HepG2 (cell line): ENCODE data around the gene SPAG4. TPM values are rescaled to one million over a fixed set of nuclear protein-coding genes. Genes with fewer than 3 reads are reported as not detected.

Experiments
- AGO1 ChIP-seq: fragments of 200-400 bp; formaldehyde crosslinking; IDR thresholded peaks from 2 replicates; pipeline ENCODE4 v1.6.1; 2017; ENCODE audit warnings: mild to moderate bottlenecking, low read depth, low read length, moderate library complexity; ENCODE audit not compliant: poor library complexity, severe bottlenecking
- CEBPZ ChIP-seq: IDR thresholded peaks from 2 replicates; pipeline ENCODE4 v1.6.1; 2012; ENCODE audit warnings: low read length, improper control_type of control experiment
- GZF1 ChIP-seq: sonication (generic); formaldehyde crosslinking; IDR thresholded peaks from 2 replicates; pipeline ENCODE4 v1.5.1; 2020; ENCODE audit warnings: mild to moderate bottlenecking, missing genetic modification reagents
- HNF4A ChIP-seq: sonication (generic); formaldehyde crosslinking; IDR thresholded peaks from 2 replicates; pipeline ENCODE4 v1.4.0; 2020; ENCODE audit warnings: missing genetic modification reagents
- MTF1 ChIP-seq: sonication (generic); formaldehyde crosslinking; IDR thresholded peaks from 2 replicates; pipeline ENCODE4 v1.5.0; 2020; ENCODE audit warnings: missing genetic modification reagents
- NCOA2 ChIP-seq: sonication (generic); formaldehyde crosslinking; IDR thresholded peaks from 2 replicates; pipeline ENCODE4 v1.8.0; 2022; ENCODE audit warnings: inconsistent platforms
- PHB2 ChIP-seq: fragments of 450-650 bp; IDR thresholded peaks from 2 replicates; pipeline ENCODE4 v1.6.1; 2018; ENCODE audit not compliant: partially characterized antibody
- REL ChIP-seq: sonication (generic); formaldehyde crosslinking; conservative IDR thresholded peaks from 2 replicates; pipeline ENCODE4 v1.8.0; 2022; ENCODE audit warnings: mild to moderate bottlenecking, missing genetic modification reagents, moderate library complexity
- SRSF4 ChIP-seq: fragments of 200-400 bp; formaldehyde crosslinking; IDR thresholded peaks from one replicate; pipeline ENCODE4 v1.6.1; 2018; ENCODE audit warnings: mild to moderate bottlenecking, low read depth, low read length, moderate library complexity; ENCODE audit not compliant: poor library complexity, severe bottlenecking
- THYN1 ChIP-seq: sonication (generic); formaldehyde crosslinking; IDR thresholded peaks from 2 replicates; pipeline ENCODE4 v1.8.1; 2023; ENCODE audit warnings: low read depth, mild to moderate bottlenecking, moderate library complexity, missing genetic modification reagents, borderline replicate concordance
- ZBTB2 ChIP-seq: sonication (generic); formaldehyde crosslinking; IDR thresholded peaks from 2 replicates; pipeline ENCODE4 v1.8.0; 2022; ENCODE audit warnings: low read depth, missing genetic modification reagents
- ZFP1 ChIP-seq: IDR thresholded peaks from 2 replicates; pipeline ENCODE4 v1.6.1; 2016
- ZFP82 ChIP-seq: sonication (generic); formaldehyde crosslinking; IDR thresholded peaks from 2 replicates; pipeline ENCODE4 v1.5.1; 2020; ENCODE audit warnings: mild to moderate bottlenecking, missing genetic modification reagents, borderline replicate concordance
- ZHX1 ChIP-seq: sonication (generic); formaldehyde crosslinking; IDR thresholded peaks from 2 replicates; pipeline ENCODE4 v1.8.1; 2022; ENCODE audit warnings: low read depth, mild to moderate bottlenecking, missing genetic modification reagents
- ZIK1 ChIP-seq: sonication (generic); formaldehyde crosslinking; IDR thresholded peaks from 2 replicates; pipeline ENCODE4 v1.5.0; 2020; ENCODE audit warnings: mild to moderate bottlenecking, low read depth, missing genetic modification reagents, borderline replicate concordance
- ZNF350 ChIP-seq: sonication (generic); formaldehyde crosslinking; IDR thresholded peaks from 2 replicates; pipeline ENCODE4 v1.4.0; 2020; ENCODE audit warnings: mild to moderate bottlenecking, low read depth, missing genetic modification reagents, borderline replicate concordance
- ZNF431 ChIP-seq: sonication (generic); formaldehyde crosslinking; IDR thresholded peaks from 2 replicates; pipeline ENCODE4 v1.9.0; 2022; ENCODE audit warnings: missing genetic modification reagents, low read depth, mild to moderate bottlenecking, borderline replicate concordance
- ZSCAN12 ChIP-seq: sonication (generic); formaldehyde crosslinking; IDR thresholded peaks from 2 replicates; pipeline ENCODE4 v1.9.0; 2021; ENCODE audit warnings: mild to moderate bottlenecking, missing genetic modification reagents
- polyA plus RNA-seq, 8 experiments: library from polyadenylated mRNA; depleted of rRNA in 3 of 8; stranded (reverse) in 7 of 8; unstranded in 1 of 8; fragments of >200 nt; fragmentation: Illumina TruSeq in 4 of 8; extraction: Trizol in 4 of 8; gene quantifications; 2 replicates each; pipeline versions ENCODE4 v1.2.1 to v1.2.3, GENCODE V29; 2011 to 2016; ENCODE audit warnings: low read depth in 4 of 8, missing spikeins in 1 of 8, mixed read lengths in 1 of 8; ENCODE audit not compliant: insufficient read depth in 1 of 8
- total RNA-seq, 5 experiments: library from RNA; depleted of rRNA; stranded (reverse); fragments of >200 nt; fragmentation: Illumina TruSeq; extraction: Trizol; gene quantifications; 2 replicates each; pipeline ENCODE4 v1.2.3, GENCODE V29; 2016; ENCODE audit warnings: low read depth in 1 of 5

The SPAG4 gene
- total and polyA plus RNA-seq, 2 of the 13 experiments (the other 11 are each of a cell fraction or from before 2014, with no cell fraction given) = 5.8 to 137 TPM

GRCh38 chr20:35616465-35617396 is 1.1 kb downstream of the SPAG4 start (continued):
- no peak for TF ChIP-seq CEBPZ
- 0 out of 2 replicates have a peak, but pooled peaks have one; percentile 2 for TF ChIP-seq ZBTB2 (CRISPR knock-in tag)
- TF ChIP-seq ZNF350 (CRISPR knock-in tag) = peak; percentile 78
- TF ChIP-seq ZIK1 (CRISPR knock-in tag) = no peak
- TF ChIP-seq ZSCAN12 (CRISPR knock-in tag) = 0 out of 2 replicates have a peak, but pooled peaks have one; percentile 34
- TF ChIP-seq HNF4A (CRISPR knock-in tag) = peak; percentile 24
- no peak; the same call in 1 of the 2 replicates for TF ChIP-seq ZFP1 (CRISPR knock-in tag)
- no peak for TF ChIP-seq SRSF4
- peak; percentile 63 for TF ChIP-seq ZHX1 (CRISPR knock-in tag)
- no peak for TF ChIP-seq AGO1
- TF ChIP-seq THYN1 (CRISPR knock-in tag) = no peak; the same call in 1 of the 2 replicates
- TF ChIP-seq PHB2 = no peak
- TF ChIP-seq ZFP82 (CRISPR knock-in tag) = peak; percentile 57; the same call in 1 of the 2 replicates
- no peak for TF ChIP-seq ZNF431 (CRISPR knock-in tag)
- 0 out of 2 replicates have a peak, but pooled peaks have one; percentile 16 for TF ChIP-seq NCOA2
- no peak for TF ChIP-seq MTF1 (CRISPR knock-in tag)
- TF ChIP-seq GZF1 (CRISPR knock-in tag) = no peak
- no peak for TF ChIP-seq REL (CRISPR knock-in tag)
